Tibial nerve (tissue), 4 donors: ENCODE measurements around the gene UBE2L6. TPM values are rescaled to one million over a fixed set of nuclear protein-coding genes. Genes with fewer than 3 reads are reported as not detected.

Experiments
- DNase-seq, 2 donors: peaks; one replicate each; pipeline ENCODE4 v3.0.0-alpha.2; 2019; ENCODE audit warnings: low spot score in 2 of 2
- H3K27ac ChIP-seq, 4 donors: fragments of 200-600 bp; sonication (generic) in 3 of 4; one replicate each; pipeline ENCODE4 v1.5.1; 2017 to 2019; ENCODE audit warnings: mild to moderate bottlenecking in 1 of 4
- H3K27me3 ChIP-seq, 2 donors: fragments of 200-600 bp; sonication (generic) in 1 of 2; one replicate each; pipeline versions ENCODE4 v1.5.1 to v1.6.0; 2017 to 2019
- H3K36me3 ChIP-seq, 3 donors: fragments of 200-600 bp; sonication (generic); one replicate each; pipeline ENCODE4 v1.5.1; 2018 to 2019
- H3K4me1 ChIP-seq, 4 donors: fragments of 200-600 bp; sonication (generic) in 3 of 4; one replicate each; pipeline ENCODE4 v1.5.1; 2017 to 2019
- H3K4me3 ChIP-seq, 4 donors: fragments of 200-600 bp; sonication (generic) in 3 of 4; one replicate each; pipeline ENCODE4 v1.5.1; 2017 to 2019; ENCODE audit warnings: mild to moderate bottlenecking in 1 of 4, moderate library complexity in 1 of 4
- H3K9me3 ChIP-seq, 4 donors: fragments of 200-600 bp; sonication (generic) in 3 of 4; one replicate each; pipeline ENCODE4 v1.5.1; 2017 to 2019
- CTCF ChIP-seq, 5 experiments: fragments of 200-600 bp in 3 of 5; fragments of 450-650 bp in 2 of 5; sonication (generic) in 3 of 5; IDR thresholded peaks; one replicate each; pipeline ENCODE4 v1.5.1; 2016 to 2019; ENCODE audit warnings: antibody characterized with exemption in 5 of 5, mild to moderate bottlenecking in 3 of 5, moderate library complexity in 2 of 5
- EP300 ChIP-seq, 2 donors: sonication (generic); formaldehyde crosslinking; IDR thresholded peaks; one replicate each; pipeline ENCODE4 v1.6.1; 2017; ENCODE audit warnings: antibody characterized with exemption in 2 of 2, mild to moderate bottlenecking in 1 of 2
- POLR2A ChIP-seq, 2 donors: fragments of 450-650 bp; IDR thresholded peaks; one replicate each; pipeline ENCODE4 v1.6.1; 2017; ENCODE audit warnings: antibody characterized with exemption in 2 of 2, mild to moderate bottlenecking in 2 of 2, moderate library complexity in 2 of 2
- WGBS, 2 donors: methylation state at CpG; one replicate each; pipeline ENCODE4 v1.1.5; 2018; 5-methylcytosine and 5-hydroxymethylcytosine counted together
- total RNA-seq, 4 donors: library from RNA; depleted of rRNA; stranded (reverse); fragments of >200 nt; gene quantifications; one replicate each; pipeline ENCODE4 v1.1.0, GENCODE V29; 2016

Gene UBE2L6
- total RNA-seq, 4 donors from 2014 or later: 22.4 to 35.7 (median 25.5) TPM

DNA sequence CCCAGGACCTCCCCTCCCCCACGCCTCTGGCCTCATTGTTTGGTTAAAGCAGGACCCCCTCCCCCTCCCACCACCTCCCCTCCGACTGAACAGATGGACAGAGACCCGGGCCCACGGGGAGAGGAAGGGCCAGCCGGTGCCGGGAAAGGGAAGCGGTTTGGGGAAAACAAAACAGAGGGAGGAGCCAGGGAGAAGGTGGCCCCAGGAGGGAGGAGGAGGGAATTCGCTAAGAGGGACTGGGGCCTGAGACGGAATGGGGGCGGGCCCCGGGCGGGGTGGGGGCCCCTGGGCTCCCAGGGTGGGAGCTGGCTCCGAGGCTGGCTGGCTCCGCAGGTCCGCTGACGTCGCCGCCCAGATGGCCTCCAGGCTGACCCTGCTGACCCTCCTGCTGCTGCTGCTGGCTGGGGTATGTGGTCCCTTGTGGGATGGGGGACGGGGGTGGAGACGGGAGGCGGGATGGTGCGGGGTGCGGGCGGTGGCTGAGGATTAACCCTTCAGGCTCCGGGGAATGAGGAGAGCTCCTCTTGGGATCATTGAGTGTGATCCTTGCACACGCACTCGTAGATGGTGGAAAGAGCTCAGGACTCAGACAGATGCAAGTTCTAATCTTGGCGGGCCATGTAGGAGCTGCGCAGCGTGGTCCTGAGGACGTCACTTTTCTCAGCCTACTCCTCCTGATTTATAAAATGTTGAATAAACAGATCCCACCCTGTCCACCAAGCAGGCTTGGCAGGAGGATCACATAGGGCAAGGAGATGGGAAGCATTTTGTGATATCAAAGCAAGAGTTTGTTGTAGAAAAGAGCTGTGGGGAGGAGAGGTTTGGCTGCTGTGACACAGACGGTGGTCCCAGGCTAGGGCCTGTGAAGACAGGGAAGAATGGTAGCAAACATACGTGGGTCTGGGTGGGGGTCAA, 30.7 kb upstream of the UBE2L6 start:
- 2 to 4% methylated on average over 30 to 32 of the region's 33 CpGs for WGBS, 2 donors
- no peaks in the 10 kb centered on the region for H3K27me3 ChIP-seq
- peak overlapping the region; percentile 87 to 98 (median 92) for H3K27ac ChIP-seq
- H3K4me1 ChIP-seq: peaks cover 0 to 41% (median 12%) of the 10 kb centered on the region in 4 donors
- TF ChIP-seq EP300 (IDR thresholded peaks at IDR 0.05) (peak in 1 of 2 donors; percentile 45), CTCF (IDR thresholded peaks at IDR 0.05) (no peak)
- H3K36me3 ChIP-seq: peaks cover 0 to 33% (median 0%) of the 10 kb centered on the region in 3 donors
- H3K9me3 ChIP-seq: no peaks in the 10 kb centered on the region
- DNase-seq: peak; percentile 73 to 74
- peak overlapping the region; percentile 41 to 79 (median 62) for H3K4me3 ChIP-seq

GRCh38 chr11:57597461-57597915, 30.0 kb upstream of the UBE2L6 start, which contains the start of gene SERPING1:
SERPING1 (plus strand) TSS chr11:57597685; CDS start chr11:57598271, 586 bp downstream.
- H3K4me3 ChIP-seq: peak within 1 kb of the TSS; percentile 41 to 79 (median 62)
- H3K27ac ChIP-seq: peak within 1 kb of the TSS; percentile 87 to 98 (median 92)
- WGBS, 2 donors: 6 to 12% methylated on average over 6 to 10 of the region's 10 CpGs
- DNase-seq: peak; percentile 83 to 86
- no peaks in the 10 kb centered on the region for H3K9me3 ChIP-seq
- no peak for TF ChIP-seq CTCF (IDR thresholded peaks at IDR 0.05)
- TF ChIP-seq EP300 (IDR thresholded peaks at IDR 0.05): peak in 1 of 2 donors; percentile 58
- H3K36me3 ChIP-seq: peaks cover 0 to 26% (median 0%) of the 10 kb centered on the region in 3 donors
- H3K4me1 ChIP-seq: peaks cover 0 to 41% (median 12%) of the 10 kb centered on the region in 4 donors
- no peaks in the 10 kb centered on the region for H3K27me3 ChIP-seq

GRCh38 chr11:57596266-57596885, 28.9 kb upstream of the UBE2L6 start:
- WGBS, 2 donors: 82 to 84% methylated on average over 5 of the region's 5 CpGs
- no peaks in the 10 kb centered on the region for H3K9me3 ChIP-seq
- H3K27me3 ChIP-seq: no peaks in the 10 kb centered on the region
- peak overlapping the region; percentile 87 to 98 (median 92) for H3K27ac ChIP-seq
- peaks cover 0 to 16% (median 0%) of the 10 kb centered on the region in 3 donors for H3K36me3 ChIP-seq
- TF ChIP-seq CTCF (IDR thresholded peaks at IDR 0.05): no peak
- peaks cover 0 to 41% (median 12%) of the 10 kb centered on the region in 4 donors for H3K4me1 ChIP-seq
- DNase-seq: no peak
- peak overlapping the region in 1 of 4 donors; percentile 3 for H3K4me3 ChIP-seq

GRCh38 chr11:57588046-57588710, 20.7 kb upstream of the UBE2L6 start:
- TF ChIP-seq EP300 (IDR thresholded peaks at IDR 0.05): no peak
- no peak for TF ChIP-seq CTCF (IDR thresholded peaks at IDR 0.05)
- TF ChIP-seq POLR2A (IDR thresholded peaks at IDR 0.05): no peak
- no peak for DNase-seq
- Histone ChIP-seq H3K4me3 (no peak overlapping the region), H3K27me3 (no peaks in the 10 kb centered on the region), H3K9me3 (no peaks in the 10 kb centered on the region), H3K27ac (no peak overlapping the region), H3K36me3 (no peaks in the 10 kb centered on the region), H3K4me1 (no peaks in the 10 kb centered on the region)
- 82 to 86% methylated on average over 3 of the region's 3 CpGs for WGBS, 2 donors
